DLD1 (cell line): ENCODE data around the gene CYP11A1.
"Not testable (repeated sequence)": the region's sequence is repeated elsewhere in the genome, so short reads cannot be mapped to it uniquely, and the experiment has no call there.

Experiments
- in situ Hi-C: cut with HindIII; loops from 2 replicates; pipeline ENCODE4 v1.10.0; 2017; ENCODE audit warnings: low sequenced_read_pairs

Gene CYP11A1

DNA sequence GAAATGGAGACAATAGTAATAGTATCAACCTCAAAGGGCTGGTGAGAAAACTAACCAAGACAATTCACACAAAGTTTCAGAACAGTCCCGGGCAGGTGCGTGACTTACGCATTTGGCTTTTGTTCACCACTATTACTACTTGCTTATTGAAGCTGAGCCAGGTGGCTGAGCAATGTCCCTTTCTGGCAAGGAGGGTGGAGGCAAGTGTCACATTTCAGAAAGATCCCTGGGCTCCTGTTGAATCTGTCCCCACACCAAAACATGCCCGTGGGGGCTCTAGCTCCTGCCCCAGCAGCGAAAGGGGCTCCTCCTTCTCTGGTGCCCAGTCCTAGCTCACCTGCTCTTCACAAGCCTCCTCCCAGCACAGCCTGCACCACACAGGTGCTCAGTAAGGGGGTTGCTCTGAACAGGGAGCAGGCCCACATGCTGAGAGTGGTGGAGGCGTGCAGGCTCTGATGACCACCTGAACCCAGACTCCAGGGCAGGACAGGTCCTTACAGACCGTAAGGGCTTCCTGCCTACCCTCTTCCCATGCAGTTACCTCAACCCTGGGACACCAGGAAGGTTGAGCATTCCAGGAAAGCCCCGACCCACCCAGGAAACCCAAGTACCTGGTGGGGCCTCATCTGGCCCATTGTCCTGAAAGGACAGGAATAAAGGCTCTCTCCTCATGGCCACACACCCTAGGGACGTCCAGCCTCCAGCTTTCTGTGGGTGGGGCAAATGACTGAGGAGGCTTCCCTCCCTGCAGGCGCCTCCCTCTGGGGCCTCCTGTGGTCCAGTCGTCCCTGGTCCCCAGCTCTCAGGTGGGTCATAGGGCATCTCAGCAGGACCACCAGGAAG is 33.7 kb upstream of the CYP11A1 start:
- in situ Hi-C loops, result no loop called here

DNA sequence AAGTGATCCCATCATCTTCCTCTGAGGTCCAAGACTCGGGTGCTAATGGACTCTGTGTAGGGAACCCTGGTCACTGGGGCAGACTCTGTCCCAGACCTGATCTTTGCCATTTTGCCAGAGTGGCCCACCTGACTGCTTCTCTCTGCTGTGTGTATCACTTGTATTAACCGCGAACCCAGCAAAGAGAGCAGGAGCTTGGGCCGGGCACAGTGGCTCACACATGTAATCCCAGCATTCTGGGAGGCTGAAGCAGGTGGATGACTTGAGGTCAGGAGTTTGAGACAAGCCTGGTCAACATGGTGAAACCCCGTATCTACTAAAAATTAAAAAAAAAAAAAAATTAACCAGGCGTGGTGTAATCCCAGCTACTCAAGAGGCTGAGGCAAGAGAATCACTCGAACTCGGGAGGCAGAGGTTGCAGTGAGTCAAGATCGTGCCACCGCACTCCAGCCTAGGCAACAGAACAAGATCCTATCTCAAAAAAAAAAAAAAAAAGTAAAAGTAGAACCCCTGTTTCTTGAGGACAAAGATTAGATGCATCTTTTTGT is 32.9 kb upstream of the CYP11A1 start:
- in situ Hi-C loops, result no loop called here

DNA sequence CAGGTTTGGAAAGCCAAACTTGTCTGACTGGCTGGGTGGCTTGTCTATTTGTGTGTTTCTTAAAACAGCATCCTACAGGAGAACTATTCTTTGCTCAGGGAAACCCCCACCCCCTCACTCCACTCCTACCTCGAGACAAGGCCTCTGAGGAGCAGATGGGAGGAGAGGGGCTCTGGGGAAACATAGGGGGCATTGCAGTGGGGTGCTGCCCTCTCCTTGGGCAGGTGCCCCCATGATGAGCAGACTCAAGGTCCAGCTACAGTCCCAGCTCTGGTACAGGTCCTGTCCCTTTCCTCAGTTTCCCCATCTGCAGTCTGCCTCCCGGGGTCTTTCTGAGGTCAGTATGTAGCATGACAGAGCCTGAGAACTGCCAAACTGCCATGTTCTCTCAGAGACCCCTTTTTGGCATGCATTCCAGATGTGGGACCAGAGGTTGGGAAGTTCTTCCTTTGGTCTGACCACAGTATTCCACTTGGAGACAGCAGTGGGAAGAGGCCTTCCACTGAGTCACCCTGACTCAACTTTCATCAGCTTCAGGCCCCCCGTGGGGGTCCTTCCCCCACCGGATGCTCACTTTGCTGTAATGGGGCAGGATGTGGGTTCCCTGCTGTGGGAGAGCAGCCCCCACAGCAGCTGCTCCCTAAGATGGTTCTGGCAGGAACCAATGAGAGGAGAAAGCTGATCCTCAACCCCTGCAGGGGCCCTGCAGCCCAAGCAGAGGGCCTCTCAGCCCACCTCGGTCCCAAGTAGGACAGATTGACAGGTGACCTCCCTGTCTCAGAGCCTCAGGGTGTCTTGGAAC is 32.3 kb upstream of the CYP11A1 start:
- in situ Hi-C loops, result no loop called here

GRCh38 chr15:74399100-74399499 is 31.7 kb upstream of the CYP11A1 start:
- in situ Hi-C loops, result no loop called here

DNA sequence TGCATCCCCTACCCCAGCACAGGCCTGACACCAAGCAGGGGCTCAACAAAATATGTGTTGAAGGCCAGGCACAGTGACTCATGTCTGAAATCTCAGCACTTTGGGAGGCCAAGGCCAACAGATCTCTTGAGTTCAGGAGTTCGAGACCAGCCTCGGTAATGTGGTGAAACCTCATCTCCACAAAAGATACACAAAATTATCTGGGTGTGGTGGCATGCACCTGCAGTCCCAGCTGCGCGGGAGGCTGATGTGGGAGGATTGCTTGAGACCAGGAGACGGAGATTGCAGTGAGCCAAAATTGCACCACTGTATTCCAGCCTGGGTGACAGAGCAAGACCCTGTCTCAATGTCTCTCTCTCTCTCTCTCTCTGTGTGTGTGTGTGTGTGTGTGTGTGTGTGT is 30.7 kb upstream of the CYP11A1 start:
- in situ Hi-C loops, result no loop called here

DNA sequence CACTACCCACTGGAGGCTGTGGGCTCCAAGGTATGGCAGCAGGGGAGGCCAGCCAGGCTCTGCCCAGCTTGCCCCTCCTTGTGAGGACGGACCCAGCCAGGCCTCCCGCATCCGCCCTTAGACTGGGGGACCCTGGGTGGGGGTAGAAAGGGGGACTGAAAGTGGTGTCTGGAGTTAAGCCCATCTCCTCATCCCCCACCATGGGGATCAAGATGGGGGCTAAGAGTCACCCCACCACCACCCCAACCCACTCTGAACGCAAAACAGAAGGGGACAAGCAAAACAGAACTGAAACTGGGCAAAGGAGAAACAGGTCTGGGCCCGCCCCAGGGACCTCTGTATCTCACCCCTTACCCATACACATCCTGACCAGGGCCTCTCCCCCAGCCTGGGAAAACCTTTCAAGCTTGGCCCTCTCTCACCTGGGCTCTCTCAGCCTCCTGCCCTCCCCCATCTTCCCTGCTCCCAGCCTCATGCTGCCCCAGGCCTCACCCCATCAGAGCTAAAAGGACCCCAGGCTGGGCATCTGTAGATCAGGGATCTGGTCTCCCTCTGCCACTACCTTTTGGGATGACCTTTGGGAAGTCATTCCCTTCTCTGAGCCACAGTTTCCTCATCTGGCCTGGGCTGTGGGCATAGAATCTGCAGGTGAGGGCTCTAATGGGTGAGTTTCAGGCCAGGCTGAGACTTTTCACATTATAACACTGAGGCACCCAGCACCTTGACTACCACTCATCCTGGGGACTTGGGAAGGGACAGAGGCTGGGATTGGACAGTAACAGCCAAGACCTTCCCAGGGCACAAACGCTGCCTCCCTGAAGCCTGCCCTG is 30.0 kb upstream of the CYP11A1 start:
- in situ Hi-C loops, result no loop called here

DNA sequence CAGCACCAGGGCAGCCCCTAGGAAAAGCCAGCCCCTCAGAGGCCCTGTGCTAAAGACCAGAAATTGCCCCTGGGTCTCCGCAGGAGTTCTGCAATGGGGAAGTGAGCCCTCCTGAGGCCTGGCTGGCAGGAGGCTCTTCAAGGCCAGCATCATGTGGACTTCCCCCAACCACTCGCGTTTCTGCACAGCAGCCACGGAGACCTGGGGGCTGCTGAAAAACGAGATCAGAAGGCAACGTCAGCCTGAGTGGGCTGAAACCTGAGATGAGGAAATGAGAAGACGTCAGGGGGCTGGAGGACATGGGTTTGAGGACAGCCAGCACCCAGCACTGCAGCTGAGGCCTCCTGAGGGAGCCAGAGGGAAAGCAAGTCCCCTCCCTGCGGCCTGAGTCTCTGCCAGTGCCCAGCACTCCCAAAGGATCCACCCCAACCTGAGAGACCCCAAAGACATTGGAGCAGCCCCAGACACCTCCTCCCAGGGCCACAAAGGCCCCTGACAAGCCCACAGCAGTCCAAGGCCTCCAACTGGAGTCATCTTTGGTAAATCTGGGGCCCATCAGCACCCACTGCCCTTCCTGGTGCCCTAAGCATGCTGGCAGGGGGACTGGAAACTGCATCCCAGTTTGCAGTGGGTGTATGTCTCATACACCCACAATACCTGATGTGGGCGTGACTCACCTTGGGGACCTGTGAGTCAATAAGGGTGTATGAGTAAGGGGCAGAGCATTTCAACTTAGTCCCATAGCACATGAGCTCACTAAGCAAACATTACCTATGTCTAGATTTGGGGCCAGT is 29.2 kb upstream of the CYP11A1 start:
- in situ Hi-C loops, result no loop called here

GRCh38 chr15:74396146-74396438 is 28.6 kb upstream of the CYP11A1 start:
- in situ Hi-C loops, result no loop called here

- in situ Hi-C loops, result no loop called here
These were observed 28.1 kb upstream of the CYP11A1 start for GRCh38 chr15:74395319-74396145.

DNA sequence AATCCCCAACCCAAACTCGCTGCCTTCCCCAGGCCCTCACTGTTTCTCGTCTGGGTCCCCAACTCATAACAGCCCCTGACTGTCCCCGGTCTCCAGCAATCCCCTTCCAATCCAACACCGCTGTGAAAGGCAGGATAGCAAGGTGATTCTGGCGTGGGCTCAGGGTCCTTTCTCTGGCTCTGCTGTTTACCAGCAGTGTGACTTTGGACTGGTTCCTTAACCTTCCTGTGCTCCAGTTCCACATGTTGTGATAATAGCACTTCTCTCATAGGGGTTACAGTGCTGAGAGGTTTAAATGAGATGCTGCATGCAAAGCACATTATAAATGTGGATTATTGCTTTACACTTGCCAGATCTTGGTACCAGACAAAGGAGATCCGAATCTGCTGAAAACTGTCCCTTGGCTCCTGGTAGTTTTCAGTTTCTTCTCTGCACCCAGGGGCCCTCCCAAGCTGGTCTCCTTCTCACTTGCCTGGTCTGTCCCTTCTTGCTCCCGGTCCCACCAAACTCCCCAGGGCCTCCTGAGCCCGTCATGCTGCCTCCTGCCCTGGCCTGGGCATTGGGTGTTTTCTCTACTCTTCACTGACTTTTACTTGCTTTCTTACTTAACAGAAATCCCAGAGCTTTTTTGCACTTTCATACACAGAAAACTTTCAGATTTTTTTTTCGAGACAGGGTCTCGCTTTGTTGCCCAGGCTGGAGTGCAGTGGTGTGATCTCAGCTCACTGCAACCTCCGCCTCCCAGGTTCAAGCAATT is 26.8 kb upstream of the CYP11A1 start:
- in situ Hi-C loops, result no loop called here

- in situ Hi-C loops, result no loop called here
These were observed 26.0 kb upstream of the CYP11A1 start for GRCh38 chr15:74393423-74393822.

GRCh38 chr15:74392902-74393301 is 25.5 kb upstream of the CYP11A1 start:
- in situ Hi-C loops, result no loop called here

DNA sequence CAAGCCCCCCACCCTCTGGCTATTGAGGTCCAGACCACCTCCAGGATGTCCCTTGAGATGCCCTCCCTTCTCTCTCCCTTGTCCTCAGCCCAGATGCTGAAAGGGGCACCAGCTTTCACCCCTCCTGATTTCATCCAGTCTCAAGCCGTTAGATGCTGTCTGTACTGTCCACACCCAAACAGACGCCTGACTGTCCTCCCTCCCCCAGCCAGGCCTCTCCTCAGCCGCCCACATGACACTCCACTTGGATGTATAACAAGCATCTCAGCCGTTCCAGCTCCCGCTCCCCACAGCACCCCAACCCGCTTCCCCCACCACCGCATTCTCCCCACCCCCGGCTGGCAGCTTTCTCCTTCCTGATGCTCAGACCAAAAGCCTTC is 25.0 kb upstream of the CYP11A1 start:
- in situ Hi-C loops, result no loop called here

DNA sequence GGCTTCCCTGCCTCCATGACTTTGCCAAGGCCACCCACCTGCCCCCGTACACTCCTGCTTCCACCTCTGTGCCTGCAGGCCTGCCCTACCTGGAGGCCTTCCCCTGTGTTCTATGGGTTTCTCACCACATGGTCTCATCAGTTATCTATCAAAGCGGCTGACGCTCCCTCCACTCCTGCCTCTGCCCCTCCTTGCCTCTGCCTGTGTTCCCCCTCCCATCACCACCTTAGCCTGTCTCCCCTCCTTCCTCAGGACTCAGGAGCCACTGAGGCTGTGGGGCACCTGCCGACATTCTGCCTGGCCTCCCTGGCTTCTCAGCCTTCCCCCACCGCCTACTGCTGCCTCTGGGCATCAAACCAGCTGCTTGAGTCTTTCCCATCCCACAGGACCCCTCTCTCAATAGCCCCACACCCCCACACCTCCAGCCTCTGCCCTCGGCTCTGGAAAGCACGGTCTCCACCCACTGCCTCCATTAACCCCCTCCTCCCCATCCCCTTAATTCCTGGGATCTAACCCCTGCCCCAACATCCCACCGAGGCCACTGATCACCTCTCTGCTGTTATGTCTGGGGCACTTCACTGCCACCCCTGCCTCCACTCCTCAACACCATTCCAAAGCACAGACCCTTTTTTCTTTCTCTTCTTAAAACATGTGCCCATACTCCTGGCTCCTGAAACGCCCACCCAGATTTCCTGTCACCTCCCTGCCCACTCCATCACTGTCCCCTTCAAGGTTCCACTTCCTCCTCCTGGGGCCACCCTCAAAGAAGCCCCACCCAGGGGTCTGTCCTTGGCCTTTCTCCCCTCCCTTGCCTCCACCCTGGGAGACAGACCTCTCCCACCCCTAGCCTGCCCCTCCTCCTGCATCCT is 24.4 kb upstream of the CYP11A1 start:
- in situ Hi-C loops, result no loop called here

- in situ Hi-C loops, result no loop called here
These were observed 23.3 kb upstream of the CYP11A1 start for GRCh38 chr15:74390647-74391288.

- in situ Hi-C loops, result not testable (repeated sequence)
These were observed 22.7 kb upstream of the CYP11A1 start for GRCh38 chr15:74390049-74390646.
